Suprapubic skin (tissue), 4 donors: Measurements from ENCODE around the gene CHST13. TPM values are rescaled to one million over a fixed set of nuclear protein-coding genes. Genes with fewer than 3 reads are reported as not detected.

Source experiments
- DNase-seq, 2 donors: peaks; one replicate each; pipeline ENCODE4 v3.0.0-alpha.2; 2019; ENCODE audit warnings: low spot score in 2 of 2
- H3K27ac ChIP-seq: fragments of 200-600 bp; sonication (generic); one replicate; pipeline ENCODE4 v1.5.1; 2019
- H3K27me3 ChIP-seq: fragments of 200-600 bp; sonication (generic); one replicate; pipeline ENCODE4 v1.5.1; 2019
- H3K36me3 ChIP-seq: fragments of 200-600 bp; sonication (generic); one replicate; pipeline ENCODE4 v1.5.1; 2019
- H3K4me1 ChIP-seq: fragments of 200-600 bp; sonication (generic); one replicate; pipeline ENCODE4 v1.5.1; 2019
- H3K4me3 ChIP-seq: fragments of 200-600 bp; sonication (generic); one replicate; pipeline ENCODE4 v1.5.1; 2019; ENCODE audit warnings: mild to moderate bottlenecking
- H3K9me3 ChIP-seq: fragments of 200-600 bp; sonication (generic); one replicate; pipeline ENCODE4 v1.5.1; 2019
- CTCF ChIP-seq, 2 donors: fragments of 200-600 bp in 1 of 2; fragments of 450-650 bp in 1 of 2; sonication (generic) in 1 of 2; IDR thresholded peaks; one replicate each; pipeline ENCODE4 v1.5.1; 2016 to 2019; ENCODE audit warnings: antibody characterized with exemption in 2 of 2, mild to moderate bottlenecking in 1 of 2, moderate library complexity in 1 of 2
- EP300 ChIP-seq: sonication (generic); formaldehyde crosslinking; IDR thresholded peaks from one replicate; pipeline ENCODE4 v1.6.1; 2017; ENCODE audit warnings: antibody characterized with exemption
- POLR2A ChIP-seq, 2 donors: fragments of 450-650 bp; IDR thresholded peaks; one replicate each; pipeline ENCODE4 v1.6.1; 2017; ENCODE audit warnings: antibody characterized with exemption in 2 of 2, mild to moderate bottlenecking in 2 of 2, moderate library complexity in 2 of 2
- POLR2AphosphoS5 ChIP-seq, 3 donors: sonication (generic); formaldehyde crosslinking; IDR thresholded peaks; one replicate each; pipeline ENCODE4 v1.6.1; 2017; ENCODE audit warnings: antibody characterized with exemption in 3 of 3
- WGBS: methylation state at CpG from one replicate; pipeline ENCODE4 v1.1.5; 2018; 5-methylcytosine and 5-hydroxymethylcytosine counted together
- total RNA-seq, 4 donors: library from RNA; depleted of rRNA; stranded (reverse); fragments of >200 nt; gene quantifications; one replicate each; pipeline ENCODE4 v1.1.0, GENCODE V29; 2016

CHST13 gene
- total RNA-seq, 4 donors from 2014 or later = not detected

- Histone ChIP-seq H3K27ac (no peak overlapping the region), H3K9me3 (no peaks in the 10 kb centered on the region), H3K27me3 (peaks cover 5% of the 10 kb centered on the region), H3K36me3 (no peaks in the 10 kb centered on the region), H3K4me3 (no peak overlapping the region), H3K4me1 (no peaks in the 10 kb centered on the region)
- TF ChIP-seq POLR2A (IDR thresholded peaks at IDR 0.05) = no peak
- TF ChIP-seq POLR2AphosphoS5 (IDR thresholded peaks at IDR 0.05) = no peak
- no peak for TF ChIP-seq CTCF (IDR thresholded peaks at IDR 0.05)
- no peak for TF ChIP-seq EP300
- DNase-seq = peak; percentile 43 to 58
- WGBS = 78% methylated on average over 9 of the region's 12 CpGs
Observed at GRCh38 chr3:126549861-126550487, 26.0 kb downstream of the CHST13 start.

DNA sequence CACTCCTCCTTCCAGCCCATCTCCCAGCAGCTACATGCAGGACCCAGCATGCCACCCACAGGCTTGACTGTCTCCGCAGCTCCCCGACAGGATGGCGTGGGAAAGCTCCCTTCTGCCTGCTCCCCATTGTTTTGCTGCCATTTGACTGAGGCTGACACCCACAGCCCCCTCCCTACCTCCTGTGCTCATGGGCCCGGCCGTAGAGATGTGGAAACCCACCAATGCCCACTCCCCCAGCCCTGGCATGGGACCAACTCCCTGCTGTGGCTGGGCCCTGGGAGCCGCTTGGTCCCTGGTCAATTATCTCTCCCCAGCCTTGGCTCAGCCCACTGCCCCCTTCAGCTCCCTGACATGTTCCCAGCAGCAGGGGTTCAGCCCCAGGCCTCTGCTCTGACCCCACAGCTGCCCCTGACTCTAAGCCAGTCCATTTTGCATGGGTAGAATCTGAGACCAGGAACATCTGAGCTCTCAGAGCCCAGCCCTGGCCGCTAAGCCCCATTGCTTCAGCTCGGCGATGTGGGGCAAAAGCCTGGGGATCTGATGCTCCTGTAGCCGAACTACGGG is 26.6 kb downstream of the CHST13 start:
- Histone ChIP-seq H3K36me3 (no peaks in the 10 kb centered on the region), H3K9me3 (no peaks in the 10 kb centered on the region), H3K4me3 (no peak overlapping the region), H3K27me3 (peaks cover 5% of the 10 kb centered on the region), H3K27ac (no peak overlapping the region), H3K4me1 (no peaks in the 10 kb centered on the region)
- TF ChIP-seq POLR2A (IDR thresholded peaks at IDR 0.05) (no peak), EP300 (no peak), POLR2AphosphoS5 (IDR thresholded peaks at IDR 0.05) (no peak)
- WGBS = 69% methylated on average over 6 of the region's 11 CpGs
- DNase-seq = peak; percentile 55 to 74

- WGBS = 75% methylated on average over 9 of the region's 13 CpGs
- peak; percentile 30 to 58 for DNase-seq
- H3K4me3 ChIP-seq = no peak overlapping the region
Observed at GRCh38 chr3:126551121-126551838, 27.3 kb downstream of the CHST13 start.

DNA sequence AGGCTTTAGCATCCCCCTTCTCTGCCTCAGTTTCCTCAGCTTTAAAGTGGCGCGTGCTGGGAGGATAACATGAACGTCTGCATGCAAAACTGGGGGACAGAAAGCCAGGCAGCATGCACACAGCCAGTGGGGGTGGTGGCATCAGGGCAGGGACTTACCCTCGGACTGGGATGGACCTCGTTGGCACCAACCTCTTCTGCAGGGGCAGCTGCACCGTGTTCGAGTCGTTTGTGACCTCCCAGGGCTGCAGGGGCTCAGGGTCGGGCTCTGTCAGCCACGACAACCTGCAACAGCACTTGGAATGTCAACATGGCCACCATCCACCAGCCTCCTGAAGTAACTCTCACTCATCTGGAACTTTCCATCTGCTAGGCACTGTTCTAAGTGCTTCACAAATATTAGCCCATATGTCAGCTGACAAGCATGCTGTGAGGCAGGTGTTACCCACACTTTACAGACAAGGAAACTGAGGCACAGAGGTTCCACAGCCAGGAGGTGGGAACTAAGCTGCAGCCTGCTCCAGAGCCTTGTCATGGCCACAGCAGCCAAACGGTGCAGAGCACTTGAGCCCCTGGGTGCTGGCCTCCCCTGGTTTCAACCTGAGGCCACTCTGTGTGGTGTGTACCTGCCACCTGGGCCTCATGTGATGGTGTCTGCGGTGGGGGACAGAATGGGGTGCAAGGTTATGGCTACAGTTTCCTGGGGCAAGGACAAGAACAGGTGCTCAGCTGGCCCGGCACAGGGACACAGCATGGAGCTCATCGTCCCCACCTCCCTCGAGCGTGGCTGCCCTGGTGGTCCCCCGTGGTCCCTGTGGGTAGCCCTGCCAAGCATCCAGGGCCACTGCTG is 28.1 kb downstream of the CHST13 start:
- no peaks in the 10 kb centered on the region for H3K27me3 ChIP-seq
- no peaks in the 10 kb centered on the region for H3K4me1 ChIP-seq
- no peaks in the 10 kb centered on the region for H3K36me3 ChIP-seq
- no peak overlapping the region for H3K4me3 ChIP-seq
- H3K27ac ChIP-seq = no peak overlapping the region
- no peaks in the 10 kb centered on the region for H3K9me3 ChIP-seq
- WGBS = 61% methylated on average over 9 of the region's 17 CpGs
- TF ChIP-seq POLR2AphosphoS5 (IDR thresholded peaks at IDR 0.05) (no peak), CTCF (IDR thresholded peaks at IDR 0.05) (no peak)
- DNase-seq = peak; percentile 46 to 74

More at GRCh38 chr3:126551121-126551838, 27.3 kb downstream of the CHST13 start:
- TF ChIP-seq POLR2AphosphoS5 (IDR thresholded peaks at IDR 0.05) = no peak
- no peak for TF ChIP-seq POLR2A (IDR thresholded peaks at IDR 0.05)
- no peak for TF ChIP-seq CTCF (IDR thresholded peaks at IDR 0.05)
- no peak for TF ChIP-seq EP300
- Histone ChIP-seq H3K27me3 (peaks cover 1% of the 10 kb centered on the region), H3K36me3 (no peaks in the 10 kb centered on the region), H3K27ac (no peak overlapping the region), H3K4me1 (no peaks in the 10 kb centered on the region), H3K9me3 (no peaks in the 10 kb centered on the region)

DNA sequence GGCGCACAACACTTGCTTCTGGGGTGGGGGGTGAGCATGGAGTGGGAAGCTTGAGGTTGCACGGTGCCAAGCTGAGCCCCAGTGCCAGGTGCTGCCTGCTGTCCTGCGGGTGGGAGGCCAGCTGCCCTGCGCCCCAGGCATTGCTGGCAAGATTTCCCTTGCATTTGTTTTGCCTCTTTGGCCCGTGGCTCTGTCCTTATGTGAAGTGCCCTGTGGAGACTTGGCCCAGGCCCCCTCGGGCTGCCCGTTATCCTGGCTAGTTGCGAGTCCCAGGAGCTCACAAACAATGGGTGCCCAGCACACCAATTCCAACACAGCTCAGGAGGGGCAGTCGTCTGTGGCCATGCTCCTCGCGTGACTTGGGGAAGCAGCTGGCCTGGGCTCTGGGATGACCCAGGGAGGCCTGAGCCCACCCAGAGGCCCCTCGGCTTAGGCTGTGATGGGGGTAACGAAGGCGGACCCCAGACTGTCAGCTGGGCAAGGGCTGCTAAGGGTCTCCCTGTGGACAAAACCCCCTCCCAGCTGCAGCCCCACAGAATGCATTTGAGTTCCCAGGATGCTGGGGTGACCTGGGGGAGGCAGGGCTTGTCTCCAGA is 28.8 kb downstream of the CHST13 start:
- no peaks in the 10 kb centered on the region for H3K36me3 ChIP-seq
- no peaks in the 10 kb centered on the region for H3K27me3 ChIP-seq
- no peak for TF ChIP-seq POLR2A (IDR thresholded peaks at IDR 0.05)
- no peak for TF ChIP-seq POLR2AphosphoS5 (IDR thresholded peaks at IDR 0.05)
- no peak for TF ChIP-seq CTCF (IDR thresholded peaks at IDR 0.05)
- TF ChIP-seq EP300 = no peak
- no CpG with 5 or more reads among the region's 14 CpGs for WGBS
- H3K27ac ChIP-seq = no peak overlapping the region
- no peaks in the 10 kb centered on the region for H3K4me1 ChIP-seq
- peak; percentile 35 to 54 for DNase-seq
- no peak overlapping the region for H3K4me3 ChIP-seq
- H3K9me3 ChIP-seq = no peaks in the 10 kb centered on the region
